ENCODE measurements around the gene MEX3A. TPM values are rescaled to one million over a fixed set of nuclear protein-coding genes. Genes with fewer than 3 reads are reported as not detected.
"Not testable (repeated sequence)": the region's sequence is repeated elsewhere in the genome, so short reads cannot be mapped to it uniquely, and the experiment has no call there.

Gene MEX3A
- total RNA-seq, 4 donors from 2014 or later: 0.15 to 1.4 (median 0.65) TPM

- intact Hi-C loops (cut with DNase I): loop anchor here (2.0 kb wide), 1 partner anchor 31 kb away; no protein-coding TSS in a partner anchor
- TF ChIP-seq CTCF (IDR thresholded peaks at IDR 0.05) (no peak), POLR2A (IDR thresholded peaks at IDR 0.05) (no peak)
- DNase-seq: no peak
- 8 to 20% methylated on average over 1 of the region's 2 CpGs for WGBS, 2 donors
- Histone ChIP-seq H3K9me3 (no peaks in the 10 kb centered on the region), H3K4me1 (peaks cover 70 to 80% (median 73%) of the 10 kb centered on the region in 3 donors), H3K36me3 (peaks cover 22 to 37% (median 23%) of the 10 kb centered on the region in 3 donors), H3K27me3 (no peaks in the 10 kb centered on the region), H3K4me3 (peak overlapping the region in 3 of 4 donors; percentile 16 to 46 (median 17)), H3K27ac (peak overlapping the region; percentile 97 to 99 (median 98))
Measured at GRCh38 chr1:156128308-156128653, 46.0 kb upstream of the MEX3A start.

GRCh38 chr1:156126630-156127534 is 44.6 kb upstream of the MEX3A start:
- Histone ChIP-seq H3K9me3 (no peaks in the 10 kb centered on the region), H3K27ac (peak overlapping the region; percentile 97 to 99 (median 99)), H3K36me3 (peaks cover 14 to 23% (median 17%) of the 10 kb centered on the region in 3 donors), H3K27me3 (no peaks in the 10 kb centered on the region), H3K4me3 (peak overlapping the region in 3 of 4 donors; percentile 13 to 51 (median 19)), H3K4me1 (peaks cover 83 to 94% (median 87%) of the 10 kb centered on the region in 3 donors)
- no peak for DNase-seq
- TF ChIP-seq CTCF (IDR thresholded peaks at IDR 0.05): peak in 2 of 6 experiments; percentile 18 to 20
- TF ChIP-seq POLR2A (IDR thresholded peaks at IDR 0.05): no peak
- 3 to 4% methylated on average over 4 to 8 of the region's 15 CpGs for WGBS, 2 donors
- intact Hi-C loops (cut with DNase I): no loop called here

GRCh38 chr1:156126043-156126629 is 43.9 kb upstream of the MEX3A start:
- peaks cover 91 to 100% (median 95%) of the 10 kb centered on the region in 3 donors for H3K4me1 ChIP-seq
- peak; percentile 42 for DNase-seq
- 7 to 9% methylated on average over 10 to 11 of the region's 11 CpGs for WGBS, 2 donors
- H3K9me3 ChIP-seq: no peaks in the 10 kb centered on the region
- H3K36me3 ChIP-seq: peaks cover 7 to 21% (median 9%) of the 10 kb centered on the region in 3 donors
- TF ChIP-seq POLR2A (IDR thresholded peaks at IDR 0.05) (no peak), CTCF (IDR thresholded peaks at IDR 0.05) (peak in 3 of 6 experiments; percentile 15 to 47 (median 22))
- H3K27me3 ChIP-seq: no peaks in the 10 kb centered on the region
- H3K4me3 ChIP-seq: peak overlapping the region in 3 of 4 donors; percentile 13 to 51 (median 19)
- intact Hi-C loops (cut with DNase I): no loop called here
- peak overlapping the region; percentile 97 to 99 (median 99) for H3K27ac ChIP-seq

GRCh38 chr1:156125544-156125943 is 43.3 kb upstream of the MEX3A start:
- Histone ChIP-seq H3K27ac (peak overlapping the region; percentile 97 to 99 (median 99)), H3K36me3 (peaks cover under 1 to 17% (median 3%) of the 10 kb centered on the region in 3 donors), H3K4me3 (peak overlapping the region in 3 of 4 donors; percentile 19 to 65 (median 42)), H3K4me1 (peaks cover 94 to 100% (median 98%) of the 10 kb centered on the region in 3 donors)
- intact Hi-C loops (cut with DNase I); DNase-seq; H3K27me3 ChIP-seq; H3K9me3 ChIP-seq: not testable (repeated sequence)
- 31 to 48% methylated on average over 7 to 9 of the region's 10 CpGs for WGBS, 2 donors

GRCh38 chr1:156124557-156125483 is 42.6 kb upstream of the MEX3A start:
- Histone ChIP-seq H3K4me3 (peak overlapping the region in 3 of 4 donors; percentile 40 to 65 (median 42)), H3K9me3 (no peaks in the 10 kb centered on the region), H3K27me3 (no peaks in the 10 kb centered on the region), H3K4me1 (peaks cover 94 to 100% (median 98%) of the 10 kb centered on the region in 3 donors), H3K36me3 (peaks cover 0 to 15% (median 0%) of the 10 kb centered on the region in 3 donors), H3K27ac (peak overlapping the region; percentile 97 to 99 (median 99))
- no peak for DNase-seq
- TF ChIP-seq CTCF (IDR thresholded peaks at IDR 0.05): no peak
- peak in 2 of 4 donors; percentile 38 to 57 for TF ChIP-seq POLR2A (IDR thresholded peaks at IDR 0.05)
- intact Hi-C loops (cut with DNase I): no loop called here
- 18 to 23% methylated on average over 6 to 8 of the region's 17 CpGs for WGBS, 2 donors

All from esophagus squamous epithelium (tissue), 5 donors.